Measurements from ENCODE around the gene AKR1B15.

The AKR1B15 gene

DNA sequence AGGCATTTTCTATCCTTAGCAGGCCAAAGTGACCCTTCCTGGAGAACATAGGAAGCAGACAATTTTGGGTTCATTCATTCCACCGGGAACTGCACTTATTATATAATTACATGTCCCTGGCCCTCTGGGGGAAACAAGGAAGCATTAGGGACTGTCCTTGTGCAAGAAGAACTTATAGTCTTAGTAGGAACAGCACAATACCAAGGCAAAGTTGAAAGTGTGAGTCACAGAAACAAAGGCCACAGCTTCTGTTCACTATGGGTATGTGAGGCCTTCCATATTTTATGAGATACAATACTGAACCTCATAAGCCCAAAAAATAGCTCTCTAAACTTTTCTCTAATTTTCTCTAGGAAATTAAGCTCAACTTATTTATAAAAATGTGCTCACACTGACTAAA lies 39.9 kb upstream of the AKR1B15 start:
- H3K4me3 ChIP-seq (ENCODE audit: low read depth, low read length): no peak overlapping the region
- TF ChIP-seq, protein P1, sequence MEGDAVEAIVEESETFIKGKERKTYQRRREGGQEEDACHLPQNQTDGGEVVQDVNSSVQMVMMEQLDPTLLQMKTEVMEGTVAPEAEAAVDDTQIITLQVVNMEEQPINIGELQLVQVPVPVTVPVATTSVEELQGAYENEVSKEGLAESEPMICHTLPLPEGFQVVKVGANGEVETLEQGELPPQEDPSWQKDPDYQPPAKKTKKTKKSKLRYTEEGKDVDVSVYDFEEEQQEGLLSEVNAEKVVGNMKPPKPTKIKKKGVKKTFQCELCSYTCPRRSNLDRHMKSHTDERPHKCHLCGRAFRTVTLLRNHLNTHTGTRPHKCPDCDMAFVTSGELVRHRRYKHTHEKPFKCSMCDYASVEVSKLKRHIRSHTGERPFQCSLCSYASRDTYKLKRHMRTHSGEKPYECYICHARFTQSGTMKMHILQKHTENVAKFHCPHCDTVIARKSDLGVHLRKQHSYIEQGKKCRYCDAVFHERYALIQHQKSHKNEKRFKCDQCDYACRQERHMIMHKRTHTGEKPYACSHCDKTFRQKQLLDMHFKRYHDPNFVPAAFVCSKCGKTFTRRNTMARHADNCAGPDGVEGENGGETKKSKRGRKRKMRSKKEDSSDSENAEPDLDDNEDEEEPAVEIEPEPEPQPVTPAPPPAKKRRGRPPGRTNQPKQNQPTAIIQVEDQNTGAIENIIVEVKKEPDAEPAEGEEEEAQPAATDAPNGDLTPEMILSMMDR (IDR thresholded peaks at IDR 0.05; ENCODE audit: insufficient read depth, low read length, missing control alignments): no peak
- CTCF ChIA-PET: interaction anchor here (0.9 to 9.8 kb wide), 8 partner anchors 27 to 98 kb away, joined by 3 to 417 read pairs (median 6); no protein-coding TSS in a partner anchor
- DNase-seq (ENCODE audit: low read depth, low spot score): no peak
- POLR2A ChIA-PET: no interaction called here

DNA sequence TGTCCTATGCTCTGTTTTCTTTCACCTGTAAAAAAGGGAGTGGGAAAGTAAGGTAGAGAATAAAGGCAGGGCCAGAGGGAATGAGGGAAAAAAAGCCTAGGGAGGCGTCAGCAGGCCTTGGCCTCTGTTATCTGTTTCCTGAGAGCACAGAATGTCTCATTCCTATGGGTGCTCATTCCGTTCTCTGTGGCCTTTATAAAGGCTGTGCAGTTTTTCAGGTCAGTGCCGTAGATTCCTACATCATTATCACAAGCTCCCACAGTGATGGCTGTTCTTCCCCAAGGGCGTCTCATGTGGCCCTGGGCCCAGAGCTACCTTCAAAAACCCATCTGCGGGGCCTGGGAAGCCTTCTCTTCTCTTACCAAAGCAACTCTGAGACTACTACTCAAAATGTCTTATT lies 38.3 kb upstream of the AKR1B15 start:
- ChIA-PET CTCF (interaction anchor here (1.2 to 9.8 kb wide), 13 partner anchors 8 to 102 kb away, joined by 3 to 417 read pairs (median 6); partner anchors contain the start of genes AKR1B1 and AKR1B10), POLR2A (no interaction called here)
- H3K4me3 ChIP-seq (ENCODE audit: low read depth, low read length): no peak overlapping the region
- no peak for DNase-seq (ENCODE audit: low read depth, low spot score)
- TF ChIP-seq, protein P1 (IDR thresholded peaks at IDR 0.05; ENCODE audit: insufficient read depth, low read length, missing control alignments): no peak

DNA sequence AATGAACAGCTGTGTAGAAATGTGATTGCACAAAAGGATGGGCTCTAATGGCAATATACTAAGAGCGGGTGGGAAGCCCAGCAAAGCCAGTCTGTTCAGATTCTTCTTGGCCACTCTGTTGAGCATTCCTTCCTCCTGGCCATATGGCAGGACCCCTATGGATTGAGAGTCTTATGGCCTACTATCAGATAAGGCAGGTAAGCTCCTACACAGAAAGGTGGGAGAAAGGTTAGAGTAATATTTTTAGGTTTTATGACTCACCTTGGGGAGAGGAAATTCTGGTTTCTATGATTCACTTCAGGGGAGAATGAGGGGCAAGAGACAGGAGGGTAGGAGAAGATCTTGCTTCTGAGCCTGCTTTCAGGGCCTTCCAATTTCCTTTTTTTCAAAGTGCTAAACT lies 36.6 kb upstream of the AKR1B15 start:
- no peak for DNase-seq (ENCODE audit: low read depth, low spot score)
- TF ChIP-seq, protein P1 (IDR thresholded peaks at IDR 0.05; ENCODE audit: insufficient read depth, low read length, missing control alignments): no peak
- ChIA-PET CTCF (interaction anchor here (0.6 to 9.8 kb wide), 22 partner anchors 8 to 100 kb away, joined by 3 to 417 read pairs (median 6); partner anchors contain the start of genes AKR1B1 and AKR1B15), POLR2A (interaction anchor here (0.9 kb wide), 1 partner anchor 79 kb away, joined by 3 read pairs; no protein-coding TSS in a partner anchor)
- no peak overlapping the region for H3K4me3 ChIP-seq (ENCODE audit: low read depth, low read length)

DNA sequence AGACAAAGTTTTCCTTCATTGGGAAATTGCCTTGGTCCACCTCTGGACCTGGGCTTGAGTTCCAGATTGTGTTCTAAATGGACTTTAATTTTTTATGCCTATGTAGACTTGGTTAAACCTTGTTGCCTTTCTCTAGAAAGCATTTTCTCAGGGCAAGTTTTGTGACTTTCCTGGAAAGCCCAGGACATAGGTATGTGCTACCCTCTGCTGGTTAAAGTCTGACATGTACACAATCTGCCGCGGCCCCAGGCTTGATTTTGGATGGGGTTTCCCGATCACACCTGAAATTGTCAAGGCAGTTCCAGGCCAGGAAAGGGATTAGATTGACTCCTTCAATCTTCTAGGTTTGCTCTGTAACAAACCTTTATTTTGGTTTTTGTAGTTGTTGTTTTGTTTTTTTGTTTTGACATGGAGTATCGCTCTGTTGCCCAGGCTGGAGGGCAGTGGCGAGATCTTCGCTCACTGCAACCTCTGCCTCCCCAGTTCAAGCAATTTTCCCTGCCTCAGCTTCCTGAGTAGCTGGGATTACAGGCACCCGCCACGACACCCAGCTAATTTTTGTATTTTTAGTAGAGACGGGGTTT lies 35.6 kb upstream of the AKR1B15 start:
- TF ChIP-seq, protein P1 (IDR thresholded peaks at IDR 0.05; ENCODE audit: insufficient read depth, low read length, missing control alignments): peak; percentile 69
- ChIA-PET POLR2A (no interaction called here), CTCF (interaction anchor here (1.0 to 9.8 kb wide), 39 partner anchors 9 to 106 kb away, joined by 3 to 417 read pairs (median 7); partner anchors contain the start of genes AKR1B1, AKR1B10 and AKR1B15)
- no peak for DNase-seq (ENCODE audit: low read depth, low spot score)
- no peak overlapping the region for H3K4me3 ChIP-seq (ENCODE audit: low read depth, low read length)

DNA sequence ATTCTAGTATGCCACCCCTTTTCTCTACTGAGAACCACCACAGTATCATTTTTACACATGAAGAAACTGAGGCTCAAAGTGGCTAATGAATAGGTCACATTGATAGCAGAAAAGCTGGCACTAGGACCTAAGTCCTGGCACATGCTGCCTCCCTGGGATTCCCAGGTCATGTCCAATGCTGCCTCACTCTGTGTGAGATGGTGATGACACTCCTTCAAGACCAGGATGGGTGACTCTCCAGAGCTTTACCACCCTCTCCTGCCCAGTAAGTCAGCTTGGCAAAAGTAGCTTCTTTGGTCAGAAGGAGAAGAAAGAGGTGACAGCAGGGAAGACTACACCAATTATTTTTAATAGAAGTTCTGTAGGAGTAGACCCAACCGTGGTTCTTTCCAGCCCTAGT lies 34.8 kb upstream of the AKR1B15 start:
- ChIA-PET POLR2A (interaction anchor here (1.4 kb wide), 1 partner anchor 82 kb away, joined by 4 read pairs; no protein-coding TSS in a partner anchor), CTCF (interaction anchor here (0.8 to 9.8 kb wide), 48 partner anchors 8 to 197 kb away, joined by 3 to 417 read pairs (median 7); partner anchors contain the start of genes AKR1B1, AKR1B10 and AKR1B15)
- TF ChIP-seq, protein P1 (IDR thresholded peaks at IDR 0.05; ENCODE audit: insufficient read depth, low read length, missing control alignments): no peak
- no peak for DNase-seq (ENCODE audit: low read depth, low spot score)
- H3K4me3 ChIP-seq (ENCODE audit: low read depth, low read length): no peak overlapping the region

DNA sequence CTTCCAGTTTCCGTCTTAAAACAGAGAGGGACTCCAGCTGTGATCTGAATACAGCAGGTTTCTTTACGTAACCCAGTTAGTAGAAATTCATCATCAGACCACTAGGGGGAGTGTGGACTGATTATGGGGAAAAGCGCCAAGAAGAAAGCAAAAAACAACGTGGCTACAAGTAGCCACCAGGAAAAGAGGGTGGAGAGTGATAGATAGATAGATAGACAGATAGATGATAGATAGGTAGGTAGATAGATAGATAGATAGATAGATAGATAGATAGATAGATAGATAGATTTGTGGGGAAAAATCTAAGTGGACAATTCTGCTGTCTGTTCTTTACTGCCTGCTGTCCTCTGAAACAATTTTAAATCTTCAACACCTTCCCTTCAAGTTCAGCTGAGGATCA lies 34.2 kb upstream of the AKR1B15 start:
- no peak overlapping the region for H3K4me3 ChIP-seq (ENCODE audit: low read depth, low read length)
- ChIA-PET CTCF (interaction anchor here (0.7 to 9.8 kb wide), 49 partner anchors 8 to 197 kb away, joined by 3 to 417 read pairs (median 7); partner anchors contain the start of genes AKR1B1, AKR1B10 and AKR1B15), POLR2A (interaction anchor here (1.4 kb wide), 1 partner anchor 82 kb away, joined by 4 read pairs; no protein-coding TSS in a partner anchor)
- peak; percentile 31 for DNase-seq (ENCODE audit: low read depth, low spot score)
- TF ChIP-seq, protein P1 (IDR thresholded peaks at IDR 0.05; ENCODE audit: insufficient read depth, low read length, missing control alignments): peak; percentile 69
